B cell (primary cell): ENCODE measurements around the gene YEATS2. TPM values are rescaled to one million over a fixed set of nuclear protein-coding genes. Genes with fewer than 3 reads are reported as not detected.
"Not testable (repeated sequence)": the region's sequence is repeated elsewhere in the genome, so short reads cannot be mapped to it uniquely, and the experiment has no call there.

Experiments
- ATAC-seq: fragments of 200-7000 bp; cut with Tn5 transposase; one replicate; pipeline ENCODE4 v1.10.0; 2021; ENCODE audit warnings: low read depth, mild to moderate bottlenecking, moderate number of reproducible peaks, moderate library complexity
- CTCF ChIA-PET: fragments of 350-600 bp; sonication (Branson Sonifier 250); formaldehyde crosslinking; loops from one replicate; lab custom pipeline; 2021; ENCODE audit warnings: antibody characterized with exemption, inconsistent platforms; lab: Charles Lee
- POLR2A ChIA-PET: fragments of 350-600 bp; sonication (Branson Sonifier 250); formaldehyde crosslinking; loops from one replicate; lab custom pipeline; 2021; ENCODE audit warnings: antibody characterized with exemption; lab: Charles Lee
- DNase-seq: peaks from one replicate; pipeline ENCODE4 v3.0.0; 2013
- H2AFZ ChIP-seq: 2 replicates; pipeline ENCODE4 v1.6.1; 2012; ENCODE audit warnings: mild to moderate bottlenecking, low read depth, low read length; ENCODE audit not compliant: insufficient read depth, poor library complexity, severe bottlenecking
- H3K27ac ChIP-seq, 2 donors: 1 replicate in 1 of 2; 2 replicates in 1 of 2; pipeline ENCODE4 v1.5.1; 2012 to 2013; ENCODE audit warnings: low read length in 2 of 2, mild to moderate bottlenecking in 2 of 2, moderate library complexity in 1 of 2
- H3K27me3 ChIP-seq, 4 experiments: fragments of 200-600 bp in 1 of 4; sonication (generic) in 1 of 4; replicated peaks in 1 of 4; 1 replicate in 2 of 4; 2 replicates in 2 of 4; pipeline versions ENCODE4 v1.6.1 to v1.7.0; 2013 to 2016; ENCODE audit warnings: low read length in 3 of 4, mild to moderate bottlenecking in 2 of 4, mixed read lengths in 1 of 4, moderate library complexity in 1 of 4; ENCODE audit not compliant: insufficient read depth in 4 of 4, control insufficient read depth in 3 of 4; ENCODE audit errors: control extremely low read depth in 1 of 4
- H3K36me3 ChIP-seq, 2 experiments: replicated peaks in 1 of 2; 1 replicate in 1 of 2; 2 replicates in 1 of 2; pipeline versions ENCODE4 v1.6.1 to v1.7.1; 2013; ENCODE audit warnings: low read length in 1 of 2; ENCODE audit not compliant: insufficient read depth in 2 of 2, control insufficient read depth in 1 of 2; ENCODE audit errors: control extremely low read depth in 1 of 2, extremely low read depth in 1 of 2
- H3K4me1 ChIP-seq, 2 donors: fragments of 200-600 bp in 1 of 2; sonication (generic) in 1 of 2; 1 replicate in 1 of 2; 2 replicates in 1 of 2; pipeline versions ENCODE4 v1.5.1 to v1.6.1; 2013 to 2017; ENCODE audit warnings: low read length in 2 of 2; ENCODE audit not compliant: control insufficient read depth in 2 of 2, insufficient read depth in 2 of 2
- H3K4me2 ChIP-seq: replicated peaks from 2 replicates; pipeline ENCODE3; 2012; ENCODE audit warnings: mild to moderate bottlenecking, low read depth, low read length; ENCODE audit not compliant: poor library complexity, severe bottlenecking
- H3K4me3 ChIP-seq, 5 experiments: fragments of 200-600 bp in 1 of 5; sonication (generic) in 1 of 5; 1 replicate in 3 of 5; 2 replicates in 2 of 5; pipeline versions ENCODE4 v1.5.1 to v1.7.0; 2011 to 2016; ENCODE audit warnings: low read length in 4 of 5, mild to moderate bottlenecking in 4 of 5, low read depth in 2 of 5, control low read depth in 1 of 5, moderate library complexity in 1 of 5; ENCODE audit not compliant: insufficient read depth in 1 of 5; ENCODE audit errors: control extremely low read depth in 1 of 5, extremely low read depth in 1 of 5
- H3K79me2 ChIP-seq: fragments of 200-600 bp; sonication (generic); one replicate; pipeline ENCODE4 v1.6.0; 2016; ENCODE audit warnings: low read length; ENCODE audit not compliant: control insufficient read depth, insufficient read depth
- H3K9ac ChIP-seq: fragments of 200-600 bp; sonication (generic); 2 replicates; pipeline ENCODE4 v1.6.1; 2017; ENCODE audit warnings: mild to moderate bottlenecking, low read length, moderate library complexity
- H3K9me3 ChIP-seq, 3 donors: one replicate each; pipeline versions ENCODE4 v1.6.1 to v1.7.1; 2013; ENCODE audit warnings: low read length in 2 of 3; ENCODE audit not compliant: control insufficient read depth in 2 of 3, insufficient read depth in 1 of 3; ENCODE audit errors: control extremely low read depth in 1 of 3
- H4K20me1 ChIP-seq: 2 replicates; pipeline ENCODE4 v1.6.0; 2012; ENCODE audit warnings: mild to moderate bottlenecking, low read length; ENCODE audit not compliant: insufficient read depth, control insufficient read depth, poor library complexity, severe bottlenecking
- H3K27ac Mint-ChIP-seq: one replicate; pipeline ENCODE4 v1.8.0; 2021; ENCODE audit warnings: mixed read lengths
- H3K27me3 Mint-ChIP-seq: one replicate; pipeline ENCODE4 v1.8.0; 2021; ENCODE audit warnings: mixed read lengths
- H3K4me1 Mint-ChIP-seq: one replicate; pipeline ENCODE4 v1.8.0; 2021; ENCODE audit warnings: mixed read lengths
- H3K4me3 Mint-ChIP-seq: one replicate; pipeline ENCODE4 v1.8.0; 2021; ENCODE audit warnings: mixed read lengths
- H3K9me3 Mint-ChIP-seq: one replicate; pipeline ENCODE4 v1.8.0; 2022; ENCODE audit warnings: mixed read lengths; ENCODE audit not compliant: insufficient read depth
- CTCF ChIP-seq: fragments of 200-600 bp; IDR thresholded peaks from one replicate; pipeline ENCODE4 v1.8.0; 2022; ENCODE audit warnings: antibody characterized with exemption, mild to moderate bottlenecking
- EZH2 ChIP-seq: IDR thresholded peaks from 2 replicates; pipeline ENCODE4 v1.6.1; 2012; ENCODE audit warnings: borderline replicate concordance, low read depth, mild to moderate bottlenecking, moderate library complexity, low read length; ENCODE audit not compliant: insufficient read depth, poor library complexity, severe bottlenecking
- WGBS: methylation state at CpG from one replicate; pipeline ENCODE4 v1.1.5; 2013; ENCODE audit warnings: missing lambda C conversion rate; ENCODE audit not compliant: insufficient coverage; 5-methylcytosine and 5-hydroxymethylcytosine counted together
- intact Hi-C: fragments of 100-400 bp; cut with micrococcal nuclease; formaldehyde crosslinking; loops from one replicate; pipeline ENCODE4 v1.10.0; 2022
- polyA plus RNA-seq: library from polyadenylated mRNA; depleted of rRNA; stranded (reverse); fragments of >200 nt; gene quantifications from 2 replicates; pipeline ENCODE4 v1.2.3, GENCODE V29; 2012
- total RNA-seq, 2 donors: library from RNA; stranded (reverse); fragments of 120-200 nt in 1 of 2; gene quantifications; 1 replicate in 1 of 2; 2 replicates in 1 of 2; pipeline versions ENCODE4 v1.2.3 to v1.2.4, GENCODE V29; 2013 to 2022

YEATS2 gene
- total and polyA plus RNA-seq, 2 donors (not counting 1 experiment from before 2014, with no cell fraction given), result 21.8 to 26.7 TPM

GRCh38 chr3:183775781-183776180 lies 78.2 kb downstream of the YEATS2 start:
- Mint-ChIP-seq H3K27me3 (no peaks in the 10 kb centered on the region), H3K27ac (no peak overlapping the region), H3K4me1 (no peaks in the 10 kb centered on the region), H3K9me3 (no peaks in the 10 kb centered on the region), H3K4me3 (no peak overlapping the region)
- Histone ChIP-seq H4K20me1 (no peaks in the 10 kb centered on the region), H3K4me2 (no peak overlapping the region), H3K27ac (no peak overlapping the region), H3K36me3 (peaks cover 20 to 62% of the 10 kb centered on the region in 2 experiments), H3K79me2 (no peaks in the 10 kb centered on the region), H3K9ac (no peak overlapping the region), H3K9me3 (no peaks in the 10 kb centered on the region), H3K27me3 (no peaks in the 10 kb centered on the region), H2AFZ (no peak overlapping the region), H3K4me3 (no peak overlapping the region), H3K4me1 (no peaks in the 10 kb centered on the region)
- ChIA-PET POLR2A (no interaction called here), CTCF (interaction anchor here (1.0 kb wide), 1 partner anchor 9 kb away, joined by 4 read pairs; no protein-coding TSS in a partner anchor)
- ATAC-seq (no peak), DNase-seq (no peak)
- WGBS, result no CpG with 5 or more reads among the region's 5 CpGs
- TF ChIP-seq CTCF (no peak), EZH2 (no peak)
- intact Hi-C loops, result no loop called here

GRCh38 chr3:183776451-183776850 lies 78.9 kb downstream of the YEATS2 start:
- H3K4me3 ChIP-seq, ATAC-seq, H3K79me2 ChIP-seq, H3K4me1 Mint-ChIP-seq, H3K9ac ChIP-seq, H2AFZ ChIP-seq, H3K27me3 ChIP-seq, H3K9me3 ChIP-seq, DNase-seq, H3K27ac Mint-ChIP-seq, H3K4me2 ChIP-seq, H3K4me1 ChIP-seq, H3K27ac ChIP-seq, POLR2A ChIA-PET, H3K9me3 Mint-ChIP-seq, H3K27me3 Mint-ChIP-seq, intact Hi-C loops, H3K4me3 Mint-ChIP-seq, H4K20me1 ChIP-seq: not testable (repeated sequence)
- 95% methylated on average over 3 of the region's 5 CpGs for WGBS
- H3K36me3 ChIP-seq, result peaks cover 23 to 68% of the 10 kb centered on the region in 2 experiments
- CTCF ChIA-PET, result interaction anchor here (2.8 kb wide), 1 partner anchor 10 kb away, joined by 10 read pairs; no protein-coding TSS in a partner anchor
